GM12878 (cell line): ENCODE data around the gene VSTM4. TPM values are rescaled to one million over a fixed set of nuclear protein-coding genes. Genes with fewer than 3 reads are reported as not detected.

Experiments
- ATAC-seq: fragments of 200-7000 bp; cut with Tn5 transposase; 3 replicates; pipeline ENCODE4 v1.9.1; 2020; ENCODE audit warnings: mild to moderate bottlenecking, moderate library complexity
- BruUV-seq: library from RNA; stranded (reverse); fragments of 400-500 nt; replicated peaks from 2 replicates; lab custom pipeline; 2021; lab: Mats Ljungman, UMichigan
- CTCF ChIA-PET: fragments of 300-600 bp; sonication (Branson Sonifier 250); formaldehyde crosslinking; extraction: SDS; loops from one replicate; lab custom pipeline; 2021; ENCODE audit warnings: inconsistent platforms; lab: Yijun Ruan, JAX
- POLR2A ChIA-PET: fragments of 350-600 bp; formaldehyde crosslinking; extraction: SDS; loops from one replicate; lab custom pipeline; 2021; ENCODE audit warnings: inconsistent platforms; lab: Charles Lee
- RAD21 ChIA-PET: fragments of 300-600 bp; sonication (Branson Sonifier 250); formaldehyde crosslinking; loops from one replicate; lab custom pipeline; 2023; ENCODE audit warnings: antibody characterized with exemption; ENCODE audit not compliant: unreplicated experiment; lab: Charles Lee
- SMC1A ChIA-PET: fragments of 300-600 bp; sonication (Branson Sonifier 250); formaldehyde crosslinking; loops from one replicate; lab custom pipeline; 2023; ENCODE audit not compliant: unreplicated experiment, uncharacterized antibody; lab: Charles Lee
- DNase-seq: peaks from one replicate; pipeline ENCODE4 v3.0.0-alpha.2; 2011; ENCODE audit warnings: low read depth, low spot score
- FAIRE-seq: peaks from 3 replicates; lab custom pipeline; 2011; peaks lifted over from hg19 to GRCh38; lab: Jason Lieb, UNC
- H2AFZ ChIP-seq: 2 replicates; pipeline ENCODE4 v1.6.0; 2011; ENCODE audit warnings: low read depth, low read length, control low read depth; ENCODE audit not compliant: control insufficient read depth
- H3K27ac ChIP-seq: 2 replicates; pipeline ENCODE4 v1.5.1; 2011; ENCODE audit warnings: control low read depth; ENCODE audit not compliant: control insufficient read depth, insufficient read depth
- H3K27me3 ChIP-seq, 2 experiments: replicated peaks in 1 of 2; 2 replicates each; pipeline versions ENCODE4 v1.6.0 to v1.6.1; 2011; ENCODE audit warnings: low read length in 1 of 2; ENCODE audit not compliant: control insufficient read depth in 2 of 2, insufficient read depth in 2 of 2
- H3K36me3 ChIP-seq, 2 experiments: 2 replicates each; pipeline ENCODE4 v1.5.1; 2011; ENCODE audit warnings: low read length in 1 of 2; ENCODE audit not compliant: control insufficient read depth in 2 of 2, insufficient read depth in 2 of 2
- H3K4me1 ChIP-seq: 2 replicates; pipeline ENCODE4 v1.6.1; 2011; ENCODE audit warnings: mild to moderate bottlenecking, low read length, moderate library complexity, mixed read lengths; ENCODE audit not compliant: control insufficient read depth, insufficient read depth
- H3K4me2 ChIP-seq: 2 replicates; pipeline ENCODE4 v1.6.0; 2011; ENCODE audit warnings: control low read depth; ENCODE audit not compliant: control insufficient read depth, insufficient read depth
- H3K4me3 ChIP-seq: fragments of 200-600 bp; sonication (generic); 2 replicates; pipeline ENCODE4 v1.5.1; 2016
- H3K79me2 ChIP-seq: 2 replicates; pipeline ENCODE4 v1.6.0; 2011; ENCODE audit warnings: low read length; ENCODE audit not compliant: control insufficient read depth, insufficient read depth
- H3K9ac ChIP-seq: 2 replicates; pipeline ENCODE4 v1.8.0; 2011; ENCODE audit warnings: low read length, control low read depth, mixed read lengths; ENCODE audit not compliant: control insufficient read depth, insufficient read depth
- H3K9me3 ChIP-seq: replicated peaks from 3 replicates; pipeline ENCODE4 v1.5.1; 2011; ENCODE audit warnings: mild to moderate bottlenecking, low read length; ENCODE audit not compliant: control insufficient read depth, insufficient read depth
- H4K20me1 ChIP-seq: 2 replicates; pipeline ENCODE4 v1.6.0; 2011; ENCODE audit not compliant: control insufficient read depth, insufficient read depth
- ATF7 ChIP-seq: fragments of 450-650 bp; IDR thresholded peaks from 2 replicates; pipeline ENCODE4 v1.6.1; 2016; ENCODE audit warnings: low read depth, mild to moderate bottlenecking
- GABPA ChIP-seq: IDR thresholded peaks from 2 replicates; pipeline ENCODE4 v1.6.1; 2014; ENCODE audit warnings: antibody characterized with exemption, low read depth, mild to moderate bottlenecking, inconsistent platforms
- KDM1A ChIP-seq: fragments of 200-600 bp; sonication (generic); IDR thresholded peaks from 2 replicates; pipeline ENCODE4 v1.6.1; 2016; ENCODE audit warnings: borderline replicate concordance
- NRF1 ChIP-seq: conservative IDR thresholded peaks from 2 replicates; pipeline ENCODE4 v1.6.1; 2011; ENCODE audit warnings: mild to moderate bottlenecking, low read depth, low read length, improper control_type of control experiment
- PAX8 ChIP-seq: fragments of 450-650 bp; IDR thresholded peaks from 2 replicates; pipeline ENCODE4 v1.6.1; 2017; ENCODE audit warnings: mild to moderate bottlenecking, moderate library complexity
- POLR2AphosphoS5 ChIP-seq: IDR thresholded peaks from 2 replicates; pipeline ENCODE4 v1.6.1; 2011; ENCODE audit warnings: mild to moderate bottlenecking, low read length, inconsistent platforms
- WRNIP1 ChIP-seq: IDR thresholded peaks from 2 replicates; pipeline ENCODE4 v1.6.1; 2011; ENCODE audit warnings: low read depth, low read length, improper control_type of control experiment, borderline replicate concordance
- ZBTB4 ChIP-seq: fragments of 450-650 bp; formaldehyde crosslinking; IDR thresholded peaks from 2 replicates; pipeline ENCODE4 v1.4.0; 2022; ENCODE audit warnings: mild to moderate bottlenecking, moderate library complexity
- ZBTB40 ChIP-seq: fragments of 450-650 bp; IDR thresholded peaks from 2 replicates; pipeline ENCODE4 v1.6.1; 2016; ENCODE audit warnings: mild to moderate bottlenecking, moderate library complexity, borderline replicate concordance
- ZNF207 ChIP-seq: fragments of 450-650 bp; IDR thresholded peaks from 2 replicates; pipeline ENCODE4 v1.6.1; 2014; ENCODE audit warnings: antibody characterized with exemption, mild to moderate bottlenecking, borderline replicate concordance
- WGBS: methylation state at CpG from one replicate; pipeline ENCODE4 v1.1.6; 2016; ENCODE audit warnings: low lambda C conversion rate; ENCODE audit not compliant: insufficient replicate concordance, insufficient coverage; ENCODE audit errors: missing lambda C conversion rate; 5-methylcytosine and 5-hydroxymethylcytosine counted together
- in situ Hi-C: fragments of 300-500 bp; cut with MboI; formaldehyde crosslinking; loops from 9 replicates; pipeline ENCODE4 v1.14.3; 2018; ENCODE audit warnings: mixed read lengths
- intact Hi-C: fragments of 100-400 bp; cut with micrococcal nuclease; formaldehyde crosslinking; loops from one replicate; pipeline ENCODE4 v1.14.2; 2022; ENCODE audit not compliant: unreplicated experiment
- polyA plus RNA-seq, 11 experiments: library from polyadenylated mRNA; depleted of rRNA in 4 of 11; unstranded in 6 of 11; stranded (reverse) in 5 of 11; fragments of >200 nt; fragmentation: Nextera tagmentation in 4 of 11; fragmentation: Illumina TruSeq in 1 of 11; extraction: Ambion mirVana in 4 of 11; extraction: Trizol in 1 of 11; gene quantifications; 1 replicate in 1 of 11; 2 replicates in 10 of 11; pipeline versions ENCODE4 v1.2.1 to v1.2.3, GENCODE V29; 2011 to 2016; ENCODE audit warnings: inconsistent platforms in 2 of 11, missing spikeins in 2 of 11, low read depth in 1 of 11
- total RNA-seq, 4 experiments: library from RNA; depleted of rRNA in 3 of 4; stranded (reverse); fragments of >200 nt in 3 of 4; fragmentation: Illumina TruSeq in 1 of 4; extraction: Trizol in 1 of 4; gene quantifications; 2 replicates each; pipeline versions ENCODE4 v1.2.1 to v1.2.3, GENCODE V29; 2013 to 2021
- TF ChIP-seq, protein P1 (sequence below): IDR thresholded peaks from 2 replicates; pipeline ENCODE4 v1.6.1; 2012; ENCODE audit warnings: low read length, inconsistent platforms
- TF ChIP-seq, protein P2 (sequence below): fragments of 450-650 bp; formaldehyde crosslinking; IDR thresholded peaks from 2 replicates; pipeline ENCODE4 v1.5.0; 2022; ENCODE audit warnings: mild to moderate bottlenecking, missing genetic modification characterization

Gene VSTM4
- total and polyA plus RNA-seq, 10 of the 15 experiments (the other 5 are each of a cell fraction or from before 2014, with no cell fraction given), result 0.01 to 0.14 (median 0.02) TPM; not detected in 7

DNA sequence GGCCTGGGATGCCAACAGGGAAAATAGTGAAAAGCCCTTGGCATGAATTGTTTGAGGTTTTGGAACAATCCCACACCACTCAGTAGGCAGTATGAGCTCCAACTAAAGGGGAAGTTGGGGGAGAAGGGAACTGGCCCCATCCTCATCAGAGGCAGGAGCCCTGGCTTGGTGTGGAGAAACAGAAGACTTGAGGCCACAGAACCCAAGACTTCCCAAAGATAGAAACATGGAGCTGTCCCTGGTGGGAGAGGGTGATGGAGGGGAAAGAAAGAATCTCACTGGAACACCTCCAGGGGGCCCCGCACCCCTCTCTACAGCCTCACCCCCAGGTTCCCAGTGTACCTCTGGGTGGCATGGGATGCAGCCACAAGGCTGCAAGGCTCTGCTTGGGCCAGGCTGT lies 85.7 kb downstream of the VSTM4 start:
- no TSS peak for BruUV-seq
- no peaks in the 10 kb centered on the region for H3K9me3 ChIP-seq
- ChIA-PET SMC1A (interaction anchor here (0.5 to 0.6 kb wide), 2 partner anchors 21 to 762 kb away, joined by 3 read pairs; no protein-coding TSS in a partner anchor), POLR2A (no interaction called here), RAD21 (no interaction called here), CTCF (no interaction called here)
- H3K36me3 ChIP-seq, result no peaks in the 10 kb centered on the region
- intact Hi-C loops (no loop called here), in situ Hi-C loops (no loop called here)
- whole genome bisulfite sequencing, result 57% methylated on average over 1 of the region's 1 CpG
- DNase-seq (no peak), FAIRE-seq (no peak), ATAC-seq (no peak)
- no peaks in the 10 kb centered on the region for H3K79me2 ChIP-seq
- H3K27ac ChIP-seq, result no peak overlapping the region
- H3K4me2 ChIP-seq, result no peak overlapping the region
- H3K4me3 ChIP-seq, result no peak overlapping the region
- no peaks in the 10 kb centered on the region for H3K4me1 ChIP-seq
- H3K9ac ChIP-seq, result no peak overlapping the region
- no peak overlapping the region for H2AFZ ChIP-seq
- peaks cover 0 to 6% of the 10 kb centered on the region in 2 experiments; a peak in 2 of 4 replicates for H3K27me3 ChIP-seq
- H4K20me1 ChIP-seq, result no peaks in the 10 kb centered on the region; the same call in 1 of the 2 replicates
- TF ChIP-seq ZBTB40 (no peak), PAX8 (no peak), KDM1A (no peak), ZNF207 (no peak), POLR2AphosphoS5 (no peak), NRF1 (no peak), ATF7 (no peak), GABPA (no peak), WRNIP1 (no peak), ZBTB4 (CRISPR knock-in tag) (no peak)
- TF ChIP-seq, protein P1, sequence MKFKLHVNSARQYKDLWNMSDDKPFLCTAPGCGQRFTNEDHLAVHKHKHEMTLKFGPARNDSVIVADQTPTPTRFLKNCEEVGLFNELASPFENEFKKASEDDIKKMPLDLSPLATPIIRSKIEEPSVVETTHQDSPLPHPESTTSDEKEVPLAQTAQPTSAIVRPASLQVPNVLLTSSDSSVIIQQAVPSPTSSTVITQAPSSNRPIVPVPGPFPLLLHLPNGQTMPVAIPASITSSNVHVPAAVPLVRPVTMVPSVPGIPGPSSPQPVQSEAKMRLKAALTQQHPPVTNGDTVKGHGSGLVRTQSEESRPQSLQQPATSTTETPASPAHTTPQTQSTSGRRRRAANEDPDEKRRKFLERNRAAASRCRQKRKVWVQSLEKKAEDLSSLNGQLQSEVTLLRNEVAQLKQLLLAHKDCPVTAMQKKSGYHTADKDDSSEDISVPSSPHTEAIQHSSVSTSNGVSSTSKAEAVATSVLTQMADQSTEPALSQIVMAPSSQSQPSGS, result no peak
- TF ChIP-seq, protein P2, sequence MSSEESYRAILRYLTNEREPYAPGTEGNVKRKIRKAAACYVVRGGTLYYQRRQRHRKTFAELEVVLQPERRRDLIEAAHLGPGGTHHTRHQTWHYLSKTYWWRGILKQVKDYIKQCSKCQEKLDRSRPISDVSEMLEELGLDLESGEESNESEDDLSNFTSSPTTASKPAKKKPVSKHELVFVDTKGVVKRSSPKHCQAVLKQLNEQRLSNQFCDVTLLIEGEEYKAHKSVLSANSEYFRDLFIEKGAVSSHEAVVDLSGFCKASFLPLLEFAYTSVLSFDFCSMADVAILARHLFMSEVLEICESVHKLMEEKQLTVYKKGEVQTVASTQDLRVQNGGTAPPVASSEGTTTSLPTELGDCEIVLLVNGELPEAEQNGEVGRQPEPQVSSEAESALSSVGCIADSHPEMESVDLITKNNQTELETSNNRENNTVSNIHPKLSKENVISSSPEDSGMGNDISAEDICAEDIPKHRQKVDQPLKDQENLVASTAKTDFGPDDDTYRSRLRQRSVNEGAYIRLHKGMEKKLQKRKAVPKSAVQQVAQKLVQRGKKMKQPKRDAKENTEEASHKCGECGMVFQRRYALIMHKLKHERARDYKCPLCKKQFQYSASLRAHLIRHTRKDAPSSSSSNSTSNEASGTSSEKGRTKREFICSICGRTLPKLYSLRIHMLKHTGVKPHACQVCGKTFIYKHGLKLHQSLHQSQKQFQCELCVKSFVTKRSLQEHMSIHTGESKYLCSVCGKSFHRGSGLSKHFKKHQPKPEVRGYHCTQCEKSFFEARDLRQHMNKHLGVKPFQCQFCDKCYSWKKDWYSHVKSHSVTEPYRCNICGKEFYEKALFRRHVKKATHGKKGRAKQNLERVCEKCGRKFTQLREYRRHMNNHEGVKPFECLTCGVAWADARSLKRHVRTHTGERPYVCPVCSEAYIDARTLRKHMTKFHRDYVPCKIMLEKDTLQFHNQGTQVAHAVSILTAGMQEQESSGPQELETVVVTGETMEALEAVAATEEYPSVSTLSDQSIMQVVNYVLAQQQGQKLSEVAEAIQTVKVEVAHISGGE (CRISPR knock-in tag), result no peak
